GM06990 (cell line): ENCODE results near the gene INSR.

Experiments used
- DNase-seq: peaks from one replicate; pipeline ENCODE4 v3.0.0-alpha.2; 2011; ENCODE audit not compliant: insufficient read length; ENCODE audit errors: extremely low read depth
- H3K27me3 ChIP-seq: replicated peaks from 2 replicates; pipeline ENCODE4 v1.6.0; 2011; ENCODE audit warnings: low read length; ENCODE audit not compliant: control insufficient read depth, insufficient read depth
- H3K36me3 ChIP-seq: 2 replicates; pipeline ENCODE4 v1.5.1; 2011; ENCODE audit warnings: low read length; ENCODE audit not compliant: control insufficient read depth, insufficient read depth
- H3K4me3 ChIP-seq: replicated peaks from 2 replicates; pipeline ENCODE4 v1.5.1; 2011; ENCODE audit warnings: low read depth, mild to moderate bottlenecking, control low read depth, low read length
- CTCF ChIP-seq: IDR thresholded peaks from 2 replicates; pipeline ENCODE4 v1.5.1; 2011; ENCODE audit warnings: low read length, control low read depth, mild to moderate bottlenecking, inconsistent platforms; ENCODE audit not compliant: insufficient read depth, poor library complexity, severe bottlenecking

Gene INSR

DNA sequence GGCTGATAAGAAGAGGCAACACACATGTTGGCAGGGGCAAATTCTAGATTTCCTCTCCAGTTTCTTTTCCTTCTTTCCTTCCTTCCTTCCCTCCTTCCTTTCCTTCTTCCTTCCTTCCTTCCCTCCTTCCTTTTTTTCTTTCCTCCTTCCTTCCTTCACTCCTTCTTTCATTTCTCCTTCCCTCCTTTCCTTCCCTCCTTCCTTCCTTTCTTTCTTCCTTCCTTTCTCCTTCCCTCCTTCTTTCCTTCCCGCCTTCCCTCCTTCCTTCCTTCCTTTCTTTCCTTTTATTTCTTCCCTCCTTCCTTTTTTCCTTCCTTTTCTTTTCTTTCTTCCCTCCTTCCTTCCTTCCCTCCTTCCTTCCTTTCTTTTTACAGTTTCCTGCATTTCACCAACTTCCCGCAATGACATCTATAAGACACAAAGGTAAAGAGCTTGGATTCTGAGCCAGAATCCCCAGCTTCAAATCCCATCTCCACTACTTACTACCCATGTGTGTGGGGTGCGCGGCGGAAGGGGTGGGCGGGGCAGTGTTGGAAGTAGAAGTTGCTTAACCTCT lies 35.3 kb downstream of the INSR start:
- TF ChIP-seq CTCF, result no peak
- DNase-seq, result no peak
- Histone ChIP-seq H3K27me3 (no peaks in the 10 kb centered on the region), H3K36me3 (no peaks in the 10 kb centered on the region; the same call in none of the 2 replicates), H3K4me3 (no peak overlapping the region)

- no peak overlapping the region for H3K4me3 ChIP-seq
- DNase-seq, result no peak
- H3K36me3 ChIP-seq, result no peaks in the 10 kb centered on the region; the same call in none of the 2 replicates
- no peaks in the 10 kb centered on the region for H3K27me3 ChIP-seq
- no peak for TF ChIP-seq CTCF
These were observed 36.0 kb downstream of the INSR start for GRCh38 chr19:7258041-7258839.

GRCh38 chr19:7257148-7258040 lies 36.8 kb downstream of the INSR start:
- no peak for TF ChIP-seq CTCF
- H3K4me3 ChIP-seq, result no peak overlapping the region
- H3K27me3 ChIP-seq, result no peaks in the 10 kb centered on the region
- no peaks in the 10 kb centered on the region; the same call in none of the 2 replicates for H3K36me3 ChIP-seq
- DNase-seq, result no peak

DNA sequence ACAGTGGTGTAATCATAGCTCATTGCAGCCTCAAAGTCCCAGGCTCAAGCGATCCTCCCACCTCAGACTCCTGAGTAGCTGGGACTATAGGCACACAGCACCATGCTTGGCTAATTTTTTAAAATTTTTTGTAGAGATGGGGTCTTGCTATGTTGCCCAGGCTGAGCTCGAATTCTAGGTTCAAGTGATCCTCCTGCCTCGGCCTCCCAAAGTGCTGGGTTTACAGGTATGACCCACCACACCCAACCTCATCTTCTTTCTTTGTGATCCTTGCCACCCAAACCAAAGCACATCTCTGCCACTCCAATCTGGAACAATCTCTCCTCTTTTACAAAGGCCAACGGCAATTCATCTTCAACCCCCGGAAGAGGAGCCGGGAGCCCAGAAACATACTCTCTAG lies 38.6 kb downstream of the INSR start:
- no peak for TF ChIP-seq CTCF
- Histone ChIP-seq H3K4me3 (no peak overlapping the region), H3K36me3 (no peaks in the 10 kb centered on the region; the same call in none of the 2 replicates), H3K27me3 (no peaks in the 10 kb centered on the region)
- DNase-seq, result no peak

- H3K36me3 ChIP-seq, result no peaks in the 10 kb centered on the region; the same call in 1 of the 2 replicates
- no peak for TF ChIP-seq CTCF
- DNase-seq, result no peak
- no peaks in the 10 kb centered on the region for H3K27me3 ChIP-seq
- no peak overlapping the region for H3K4me3 ChIP-seq
These were observed 39.1 kb downstream of the INSR start for GRCh38 chr19:7255119-7255518.
